Endothelial cell of umbilical vein (primary cell): ENCODE results near the gene ASRGL1. TPM values are rescaled to one million over a fixed set of nuclear protein-coding genes. Genes with fewer than 3 reads are reported as not detected.
"Not testable (repeated sequence)": the region's sequence is repeated elsewhere in the genome, so short reads cannot be mapped to it uniquely, and the experiment has no call there.

ENCODE experiments used
- BruUV-seq: library from RNA; stranded (reverse); fragments of 400-500 nt; replicated peaks from 2 replicates; lab custom pipeline; 2021; lab: Mats Ljungman, UMichigan
- CTCF ChIA-PET: fragments of 300-600, 350-600 bp; sonication (Branson Sonifier 250); formaldehyde crosslinking; loops from one replicate; lab custom pipeline; 2021; ENCODE audit warnings: antibody characterized with exemption, inconsistent platforms; lab: Charles Lee
- POLR2A ChIA-PET: fragments of 300-600, 350-600 bp; sonication (Branson Sonifier 250); formaldehyde crosslinking; loops from one replicate; lab custom pipeline; 2021; ENCODE audit warnings: antibody characterized with exemption, inconsistent platforms; lab: Charles Lee
- DNase-seq: peaks from one replicate; pipeline ENCODE4 v3.0.0-alpha.2; 2011; ENCODE audit warnings: low read depth, low spot score
- FAIRE-seq: peaks from 2 replicates; lab custom pipeline; 2011; peaks lifted over from hg19 to GRCh38; lab: Jason Lieb, UNC
- H2AFZ ChIP-seq: 2 replicates; pipeline ENCODE4 v1.6.0; 2012; ENCODE audit warnings: low read depth, low read length, control low read depth, inconsistent platforms
- H3K27ac ChIP-seq: 2 replicates; pipeline ENCODE4 v1.5.1; 2011; ENCODE audit warnings: low read depth, mild to moderate bottlenecking, control low read depth, low read length, moderate library complexity; ENCODE audit not compliant: insufficient read depth
- H3K27me3 ChIP-seq, 2 experiments: 2 replicates each; pipeline versions ENCODE4 v1.6.0 to v1.6.1; 2011; ENCODE audit warnings: low read length in 2 of 2, mixed read lengths in 1 of 2; ENCODE audit not compliant: control insufficient read depth in 2 of 2, insufficient read depth in 2 of 2
- H3K36me3 ChIP-seq, 2 experiments: 2 replicates in 1 of 2; 3 replicates in 1 of 2; pipeline ENCODE4 v1.5.1; 2011; ENCODE audit warnings: low read length in 2 of 2, mild to moderate bottlenecking in 1 of 2, moderate library complexity in 1 of 2; ENCODE audit not compliant: control insufficient read depth in 2 of 2, insufficient read depth in 2 of 2; ENCODE audit errors: extremely low read depth in 1 of 2
- H3K4me1 ChIP-seq: 3 replicates; pipeline ENCODE4 v1.5.1; 2011; ENCODE audit warnings: mild to moderate bottlenecking, low read length; ENCODE audit not compliant: control insufficient read depth, insufficient read depth; ENCODE audit errors: extremely low read depth
- H3K4me2 ChIP-seq: 2 replicates; pipeline ENCODE4 v1.6.1; 2011; ENCODE audit warnings: low read length, control low read depth, mixed read lengths; ENCODE audit not compliant: insufficient read depth
- H3K4me3 ChIP-seq, 3 experiments: fragments of 200-600 bp in 1 of 3; sonication (generic), shearing (Covaris generic) in 1 of 3; replicated peaks in 1 of 3; 2 replicates each; pipeline ENCODE4 v1.5.1; 2011 to 2016; ENCODE audit warnings: control low read depth in 3 of 3, low read length in 3 of 3, mild to moderate bottlenecking in 2 of 3, inconsistent platforms in 1 of 3, low read depth in 1 of 3, moderate library complexity in 1 of 3; ENCODE audit not compliant: insufficient read depth in 1 of 3
- H3K79me2 ChIP-seq: 2 replicates; pipeline ENCODE4 v1.6.0; 2012; ENCODE audit warnings: low read length, inconsistent platforms; ENCODE audit not compliant: control insufficient read depth, insufficient read depth
- H3K9ac ChIP-seq: replicated peaks from 2 replicates; pipeline ENCODE3; 2011; ENCODE audit warnings: low read length, control low read depth; ENCODE audit not compliant: insufficient read depth; ENCODE audit errors: extremely low read depth
- H3K9me1 ChIP-seq: replicated peaks from 3 replicates; pipeline ENCODE4 v1.6.0; 2011; ENCODE audit warnings: mild to moderate bottlenecking, low read length; ENCODE audit not compliant: control insufficient read depth, insufficient read depth; ENCODE audit errors: extremely low read depth
- H3K9me3 ChIP-seq: replicated peaks from 2 replicates; pipeline ENCODE4 v1.5.1; 2012; ENCODE audit warnings: low read length, inconsistent platforms; ENCODE audit not compliant: control insufficient read depth, insufficient read depth
- H4K20me1 ChIP-seq: replicated peaks from 2 replicates; pipeline ENCODE3; 2011; ENCODE audit warnings: mild to moderate bottlenecking, low read length; ENCODE audit not compliant: control insufficient read depth, insufficient read depth; ENCODE audit errors: extremely low read depth
- EZH2 ChIP-seq: IDR thresholded peaks from 2 replicates; pipeline ENCODE4 v1.6.1; 2012; ENCODE audit warnings: borderline replicate concordance, low read depth, mild to moderate bottlenecking, moderate library complexity, low read length, inconsistent platforms; ENCODE audit not compliant: severe bottlenecking
- FOS ChIP-seq: IDR thresholded peaks from 2 replicates; pipeline ENCODE4 v1.6.1; 2011; ENCODE audit warnings: mild to moderate bottlenecking, low read length, moderate library complexity, borderline replicate concordance; ENCODE audit not compliant: insufficient read depth
- GATA2 ChIP-seq: IDR thresholded peaks from 2 replicates; pipeline ENCODE4 v1.7.0; 2011; ENCODE audit warnings: low read depth, mild to moderate bottlenecking, moderate library complexity, mixed read lengths, low read length; ENCODE audit not compliant: insufficient read length, insufficient read depth
- JUN ChIP-seq: IDR thresholded peaks from 2 replicates; pipeline ENCODE4 v1.6.1; 2011; ENCODE audit warnings: borderline replicate concordance, low read depth; ENCODE audit not compliant: insufficient read length, insufficient read depth
- MYC ChIP-seq: IDR thresholded peaks from one replicate; pipeline ENCODE4 v1.6.1; 2011; ENCODE audit warnings: mild to moderate bottlenecking, low read depth, low read length
- POLR2A ChIP-seq: IDR thresholded peaks from 2 replicates; pipeline ENCODE4 v1.6.1; 2012; ENCODE audit warnings: low read depth, mild to moderate bottlenecking, control low read depth, low read length
- dilution Hi-C: fragments of 300-500 bp; cut with MboI; formaldehyde crosslinking; loops from one replicate; pipeline ENCODE4 v1.15.0; 2019; ENCODE audit warnings: low sequenced_read_pairs; ENCODE audit not compliant: extremely low pct_ligation_motif_present
- intact Hi-C: fragments of 100-400 bp; cut with micrococcal nuclease; formaldehyde crosslinking; loops from one replicate; pipeline ENCODE4 v1.10.0; 2022
- polyA plus RNA-seq, 4 experiments: library from polyadenylated mRNA; depleted of rRNA in 3 of 4; stranded (reverse) in 3 of 4; unstranded in 1 of 4; fragments of >200 nt; gene quantifications; 2 replicates each; pipeline versions ENCODE4 v1.2.1 to v1.2.3, GENCODE V29; 2011 to 2012; ENCODE audit warnings: missing spikeins in 1 of 4
- total RNA-seq: library from RNA; stranded (reverse); gene quantifications from 2 replicates; pipeline ENCODE4 v1.2.3, GENCODE V29; 2021
- TF ChIP-seq, protein P1 (sequence below): IDR thresholded peaks from 2 replicates; pipeline ENCODE4 v1.6.1; 2011; ENCODE audit not compliant: insufficient read depth, insufficient read length
- TF ChIP-seq, protein P2 (sequence below), 2 donors: IDR thresholded peaks; 1 replicate in 1 of 2; 2 replicates in 1 of 2; pipeline ENCODE4 v1.5.1; 2011; ENCODE audit warnings: low read length in 2 of 2, mild to moderate bottlenecking in 2 of 2, moderate library complexity in 2 of 2, control low read depth in 1 of 2, inconsistent platforms in 1 of 2, low read depth in 1 of 2; ENCODE audit not compliant: insufficient read depth in 1 of 2; ENCODE audit errors: extremely low read depth in 1 of 2

Gene ASRGL1
- total and polyA plus RNA-seq, 2 donors (not counting 3 experiments of a cell fraction or from before 2014, with no cell fraction given) = 33.1 to 36.0 TPM

DNA sequence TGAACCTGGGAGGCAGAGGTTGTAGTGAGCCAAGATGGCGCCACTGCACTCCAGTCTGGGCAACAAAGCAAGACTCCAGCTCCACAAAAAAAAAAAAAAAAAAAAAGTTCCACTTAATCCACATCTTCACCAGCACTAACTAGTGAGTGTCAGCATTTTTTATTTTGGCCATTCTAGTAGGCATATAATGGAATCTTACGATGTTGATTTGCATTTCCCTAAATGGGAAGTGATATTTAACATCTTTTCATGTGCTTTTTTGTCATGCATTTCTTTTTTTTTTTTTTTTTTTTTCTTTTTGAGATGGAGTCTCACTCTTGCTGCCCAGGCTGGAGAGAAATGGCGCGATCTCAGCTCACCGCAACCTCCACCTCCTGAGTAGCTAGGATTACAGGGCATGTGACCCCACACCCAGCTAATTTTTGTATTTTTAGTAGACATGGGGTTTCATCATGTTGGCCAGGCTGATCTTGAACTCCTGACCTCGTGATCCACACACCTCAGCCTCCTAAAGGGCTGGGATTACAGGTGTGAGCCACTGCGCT is 6.5 kb downstream of the ASRGL1 start:
- H3K27me3 ChIP-seq, H2AFZ ChIP-seq, H3K9ac ChIP-seq, H3K4me2 ChIP-seq, BruUV-seq, dilution Hi-C loops, H3K36me3 ChIP-seq, H4K20me1 ChIP-seq, intact Hi-C loops, H3K4me3 ChIP-seq, FAIRE-seq, H3K79me2 ChIP-seq, H3K9me3 ChIP-seq, H3K9me1 ChIP-seq, POLR2A ChIA-PET, H3K27ac ChIP-seq, DNase-seq: not testable (repeated sequence)
- H3K4me1 ChIP-seq = peaks cover 22% of the 10 kb centered on the region
- CTCF ChIA-PET = interaction anchor here (0.7 to 2.4 kb wide), 3 partner anchors 10 to 51 kb away, joined by 3 to 6 read pairs (median 4); no protein-coding TSS in a partner anchor

DNA sequence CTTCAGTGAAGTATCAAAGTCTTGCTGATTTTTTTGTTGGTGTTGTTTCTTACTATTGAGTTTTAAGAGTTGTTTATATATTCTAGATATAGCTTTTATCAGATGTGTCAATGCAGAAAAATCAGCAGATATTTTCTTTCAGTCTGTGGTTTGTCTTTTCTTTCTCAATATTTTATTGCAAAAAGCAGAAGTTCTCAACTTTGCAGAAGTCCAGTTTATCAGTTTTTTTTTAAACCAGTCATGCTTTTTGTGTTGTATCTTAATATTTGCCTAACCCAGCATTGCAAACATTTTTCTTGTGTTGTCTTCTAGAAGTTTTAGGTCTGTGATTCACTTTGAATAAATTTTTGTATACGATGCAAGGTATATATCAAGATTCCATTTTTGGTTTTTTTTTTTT is 7.0 kb downstream of the ASRGL1 start:
- DNase-seq = no peak
- Histone ChIP-seq H4K20me1 (no peaks in the 10 kb centered on the region), H3K9me1 (no peaks in the 10 kb centered on the region), H3K4me1 (peaks cover 17% of the 10 kb centered on the region), H3K9me3 (no peaks in the 10 kb centered on the region), H2AFZ (no peak overlapping the region), H3K27ac (no peak overlapping the region), H3K36me3 (no peaks in the 10 kb centered on the region), H3K9ac (no peak overlapping the region), H3K4me3 (no peak overlapping the region), H3K79me2 (no peaks in the 10 kb centered on the region), H3K27me3 (no peaks in the 10 kb centered on the region), H3K4me2 (no peak overlapping the region)
- dilution Hi-C loops (no loop called here), intact Hi-C loops (no loop called here)
- BruUV-seq = no TSS peak
- TF ChIP-seq JUN (no peak), MYC (no peak), GATA2 (no peak), FOS (no peak), POLR2A (no peak), EZH2 (no peak)
- TF ChIP-seq, protein P1, sequence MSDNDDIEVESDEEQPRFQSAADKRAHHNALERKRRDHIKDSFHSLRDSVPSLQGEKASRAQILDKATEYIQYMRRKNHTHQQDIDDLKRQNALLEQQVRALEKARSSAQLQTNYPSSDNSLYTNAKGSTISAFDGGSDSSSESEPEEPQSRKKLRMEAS = no peak
- TF ChIP-seq, protein P2, sequence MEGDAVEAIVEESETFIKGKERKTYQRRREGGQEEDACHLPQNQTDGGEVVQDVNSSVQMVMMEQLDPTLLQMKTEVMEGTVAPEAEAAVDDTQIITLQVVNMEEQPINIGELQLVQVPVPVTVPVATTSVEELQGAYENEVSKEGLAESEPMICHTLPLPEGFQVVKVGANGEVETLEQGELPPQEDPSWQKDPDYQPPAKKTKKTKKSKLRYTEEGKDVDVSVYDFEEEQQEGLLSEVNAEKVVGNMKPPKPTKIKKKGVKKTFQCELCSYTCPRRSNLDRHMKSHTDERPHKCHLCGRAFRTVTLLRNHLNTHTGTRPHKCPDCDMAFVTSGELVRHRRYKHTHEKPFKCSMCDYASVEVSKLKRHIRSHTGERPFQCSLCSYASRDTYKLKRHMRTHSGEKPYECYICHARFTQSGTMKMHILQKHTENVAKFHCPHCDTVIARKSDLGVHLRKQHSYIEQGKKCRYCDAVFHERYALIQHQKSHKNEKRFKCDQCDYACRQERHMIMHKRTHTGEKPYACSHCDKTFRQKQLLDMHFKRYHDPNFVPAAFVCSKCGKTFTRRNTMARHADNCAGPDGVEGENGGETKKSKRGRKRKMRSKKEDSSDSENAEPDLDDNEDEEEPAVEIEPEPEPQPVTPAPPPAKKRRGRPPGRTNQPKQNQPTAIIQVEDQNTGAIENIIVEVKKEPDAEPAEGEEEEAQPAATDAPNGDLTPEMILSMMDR (IDR thresholded peaks at IDR 0.05; ENCODE audit: extremely low read depth in 1 of 2, insufficient read depth in 1 of 2, low read depth in 1 of 2, low read length in 2 of 2) = no peak
- FAIRE-seq = no peak
- CTCF ChIA-PET = interaction anchor here (0.7 to 2.4 kb wide), 3 partner anchors 10 to 50 kb away, joined by 3 to 6 read pairs (median 4); no protein-coding TSS in a partner anchor
- POLR2A ChIA-PET = no interaction called here
